ENCODE measurements around the gene CDC5L.

- TF ChIP-seq CTCF (IDR thresholded peaks at IDR 0.05) (no peak), POLR2A (IDR thresholded peaks at IDR 0.05) (no peak)
Observed at GRCh38 chr6:44353336-44353735, 34.2 kb upstream of the CDC5L start.
